Duodenal mucosa (tissue), 2 donors: Measurements from ENCODE around the gene ADSL.
"Not testable (repeated sequence)": the region's sequence is repeated elsewhere in the genome, so short reads cannot be mapped to it uniquely, and the experiment has no call there.

Source experiments
- H3K27ac ChIP-seq: one replicate; pipeline ENCODE4 v1.7.0; 2013; ENCODE audit warnings: low read depth, low read length
- H3K27me3 ChIP-seq, 2 donors: one replicate each; pipeline ENCODE4 v1.7.0; 2013; ENCODE audit warnings: low read length in 2 of 2, control low read depth in 1 of 2; ENCODE audit not compliant: insufficient read depth in 2 of 2, control insufficient read depth in 1 of 2
- H3K36me3 ChIP-seq, 2 donors: one replicate each; pipeline ENCODE4 v1.7.0; 2013; ENCODE audit warnings: low read length in 2 of 2, control low read depth in 1 of 2; ENCODE audit not compliant: insufficient read depth in 2 of 2, control insufficient read depth in 1 of 2
- H3K4me1 ChIP-seq, 2 donors: one replicate each; pipeline ENCODE4 v1.7.0; 2013; ENCODE audit warnings: low read length in 2 of 2, control low read depth in 1 of 2; ENCODE audit not compliant: insufficient read depth in 2 of 2, control insufficient read depth in 1 of 2
- H3K4me3 ChIP-seq, 2 donors: one replicate each; pipeline ENCODE4 v1.7.0; 2013; ENCODE audit warnings: low read length in 2 of 2, low read depth in 1 of 2
- H3K9ac ChIP-seq, 2 donors: one replicate each; pipeline ENCODE4 v1.7.0; 2013; ENCODE audit warnings: low read length in 2 of 2, low read depth in 1 of 2
- H3K9me3 ChIP-seq, 2 donors: one replicate each; pipeline ENCODE4 v1.7.0; 2013; ENCODE audit warnings: low read length in 2 of 2, control low read depth in 1 of 2; ENCODE audit not compliant: control insufficient read depth in 1 of 2

ADSL gene

GRCh38 chr22:40311646-40312045, 34.7 kb upstream of the ADSL start:
- not testable (repeated sequence) for H3K4me3 ChIP-seq, H3K4me1 ChIP-seq, H3K9ac ChIP-seq, H3K27ac ChIP-seq, H3K9me3 ChIP-seq, H3K27me3 ChIP-seq
- peaks cover 60 to 85% of the 10 kb centered on the region in 2 donors for H3K36me3 ChIP-seq

GRCh38 chr22:40312050-40312449, 34.2 kb upstream of the ADSL start:
- H3K4me1 ChIP-seq: no peaks in the 10 kb centered on the region
- H3K36me3 ChIP-seq: peaks cover 63 to 86% of the 10 kb centered on the region in 2 donors
- H3K9me3 ChIP-seq: no peaks in the 10 kb centered on the region
- H3K4me3 ChIP-seq: no peak overlapping the region
- no peak overlapping the region for H3K9ac ChIP-seq
- H3K27me3 ChIP-seq: no peaks in the 10 kb centered on the region
- H3K27ac ChIP-seq: no peak overlapping the region

GRCh38 chr22:40313007-40313406, 33.3 kb upstream of the ADSL start:
- Histone ChIP-seq H3K36me3 (peaks cover 60 to 85% of the 10 kb centered on the region in 2 donors), H3K27ac (no peak overlapping the region), H3K9me3 (no peaks in the 10 kb centered on the region), H3K9ac (no peak overlapping the region), H3K27me3 (no peaks in the 10 kb centered on the region), H3K4me3 (no peak overlapping the region), H3K4me1 (no peaks in the 10 kb centered on the region)

- Histone ChIP-seq H3K27ac (no peak overlapping the region), H3K36me3 (peaks cover 50 to 77% of the 10 kb centered on the region in 2 donors), H3K4me1 (no peaks in the 10 kb centered on the region), H3K9me3 (no peaks in the 10 kb centered on the region), H3K27me3 (no peaks in the 10 kb centered on the region), H3K4me3 (no peak overlapping the region), H3K9ac (no peak overlapping the region)
Observed at GRCh38 chr22:40314041-40314440, 32.3 kb upstream of the ADSL start.

GRCh38 chr22:40320687-40321086, 25.6 kb upstream of the ADSL start:
- Histone ChIP-seq H3K9me3 (no peaks in the 10 kb centered on the region), H3K4me3 (no peak overlapping the region), H3K9ac (no peak overlapping the region), H3K27ac (no peak overlapping the region), H3K4me1 (peaks cover 0 to 4% of the 10 kb centered on the region in 2 donors), H3K27me3 (no peaks in the 10 kb centered on the region), H3K36me3 (peaks cover 46 to 73% of the 10 kb centered on the region in 2 donors)

- H3K4me1 ChIP-seq: peaks cover 0 to 4% of the 10 kb centered on the region in 2 donors
- H3K4me3 ChIP-seq: no peak overlapping the region
- H3K9me3 ChIP-seq: no peaks in the 10 kb centered on the region
- no peaks in the 10 kb centered on the region for H3K27me3 ChIP-seq
- no peak overlapping the region for H3K27ac ChIP-seq
- H3K9ac ChIP-seq: no peak overlapping the region
- peaks cover 39 to 64% of the 10 kb centered on the region in 2 donors for H3K36me3 ChIP-seq
Observed at GRCh38 chr22:40322021-40322420, 24.3 kb upstream of the ADSL start.

- H3K27me3 ChIP-seq: no peaks in the 10 kb centered on the region
- peaks cover 33 to 59% of the 10 kb centered on the region in 2 donors for H3K36me3 ChIP-seq
- no peak overlapping the region for H3K9ac ChIP-seq
- no peaks in the 10 kb centered on the region for H3K9me3 ChIP-seq
- H3K4me1 ChIP-seq: peaks cover 0 to 4% of the 10 kb centered on the region in 2 donors
- no peak overlapping the region for H3K27ac ChIP-seq
- H3K4me3 ChIP-seq: no peak overlapping the region
Observed at GRCh38 chr22:40322818-40323447, 23.4 kb upstream of the ADSL start.

- H3K27ac ChIP-seq: no peak overlapping the region
Observed at GRCh38 chr22:40323681-40324171, 22.6 kb upstream of the ADSL start.

GRCh38 chr22:40324468-40325305, 21.6 kb upstream of the ADSL start:
- H3K4me1 ChIP-seq: peaks cover 0 to 4% of the 10 kb centered on the region in 2 donors
- H3K4me3 ChIP-seq: no peak overlapping the region
- peak overlapping the region in 1 of 2 donors; percentile 30 for H3K9ac ChIP-seq
- no peaks in the 10 kb centered on the region for H3K27me3 ChIP-seq
- H3K36me3 ChIP-seq: peaks cover 32 to 58% of the 10 kb centered on the region in 2 donors
- peak overlapping the region; percentile 37 for H3K27ac ChIP-seq
- no peaks in the 10 kb centered on the region for H3K9me3 ChIP-seq

More at GRCh38 chr22:40323681-40324171, 22.6 kb upstream of the ADSL start:
- H3K4me1 ChIP-seq: peaks cover 0 to 4% of the 10 kb centered on the region in 2 donors
- peak overlapping the region in 1 of 2 donors; percentile 30 for H3K9ac ChIP-seq
- no peaks in the 10 kb centered on the region for H3K9me3 ChIP-seq
- H3K4me3 ChIP-seq: no peak overlapping the region
- H3K27me3 ChIP-seq: no peaks in the 10 kb centered on the region
- peaks cover 32 to 60% of the 10 kb centered on the region in 2 donors for H3K36me3 ChIP-seq

GRCh38 chr22:40325315-40325714, 21.0 kb upstream of the ADSL start:
- H3K27ac ChIP-seq: no peak overlapping the region
- H3K27me3 ChIP-seq: no peaks in the 10 kb centered on the region
- no peak overlapping the region for H3K4me3 ChIP-seq
- no peak overlapping the region for H3K9ac ChIP-seq
- H3K4me1 ChIP-seq: peaks cover 0 to 4% of the 10 kb centered on the region in 2 donors
- H3K9me3 ChIP-seq: no peaks in the 10 kb centered on the region
- H3K36me3 ChIP-seq: peaks cover 33 to 57% of the 10 kb centered on the region in 2 donors
